HepG2 (cell line): ENCODE results near the gene HNRNPA2B1. TPM values are rescaled to one million over a fixed set of nuclear protein-coding genes. Genes with fewer than 3 reads are reported as not detected.
A peak's percentile ranks its signal among the peaks of the same experiment; 100 is the strongest.

ENCODE experiments used
- ARHGAP35 ChIP-seq: sonication (generic); formaldehyde crosslinking; IDR thresholded peaks from 2 replicates; pipeline ENCODE4 v1.9.0; 2022; ENCODE audit warnings: mild to moderate bottlenecking, inconsistent platforms, moderate library complexity, missing genetic modification reagents, borderline replicate concordance
- ESRRA ChIP-seq: sonication (generic); formaldehyde crosslinking; IDR thresholded peaks from 2 replicates; pipeline ENCODE4 v1.5.1; 2020; ENCODE audit warnings: mild to moderate bottlenecking, low read depth, missing genetic modification reagents
- HOXA5 ChIP-seq: sonication (generic); formaldehyde crosslinking; IDR thresholded peaks from 2 replicates; pipeline ENCODE4 v1.4.0; 2020; ENCODE audit warnings: missing genetic modification reagents
- KLF6 ChIP-seq: IDR thresholded peaks from 2 replicates; pipeline ENCODE4 v1.8.0; 2016; ENCODE audit warnings: missing biosample characterization, missing genetic modification reagents
- MEIS1 ChIP-seq: sonication (generic); formaldehyde crosslinking; IDR thresholded peaks from 2 replicates; pipeline ENCODE4 v1.9.0; 2021; ENCODE audit warnings: mild to moderate bottlenecking, missing genetic modification reagents, moderate library complexity, borderline replicate concordance
- NRL ChIP-seq: sonication (generic); formaldehyde crosslinking; IDR thresholded peaks from 2 replicates; pipeline ENCODE4 v1.5.0; 2020; ENCODE audit warnings: missing genetic modification reagents, mild to moderate bottlenecking, moderate library complexity, borderline replicate concordance
- SP2 ChIP-seq: sonication (generic); formaldehyde crosslinking; IDR thresholded peaks from 2 replicates; pipeline ENCODE4 v1.5.1; 2020; ENCODE audit warnings: mild to moderate bottlenecking, missing genetic modification reagents
- STAT5B ChIP-seq: sonication (generic); formaldehyde crosslinking; IDR thresholded peaks from 2 replicates; pipeline ENCODE4 v1.4.0; 2020; ENCODE audit warnings: missing genetic modification reagents
- TFAP4 ChIP-seq: sonication (generic); IDR thresholded peaks from 2 replicates; pipeline ENCODE4 v1.6.1; 2016; ENCODE audit warnings: low read depth, borderline replicate concordance
- ZNF142 ChIP-seq: sonication (generic); formaldehyde crosslinking; IDR thresholded peaks from 2 replicates; pipeline ENCODE4 v1.4.0; 2020; ENCODE audit warnings: missing genetic modification reagents
- ZNF710 ChIP-seq: sonication (generic); formaldehyde crosslinking; IDR thresholded peaks from 2 replicates; pipeline ENCODE4 v1.5.0; 2020; ENCODE audit warnings: mild to moderate bottlenecking, missing genetic modification reagents, borderline replicate concordance
- ZNF781 ChIP-seq: sonication (generic); formaldehyde crosslinking; IDR thresholded peaks from 2 replicates; pipeline ENCODE4 v1.5.1; 2020; ENCODE audit warnings: borderline replicate concordance, mild to moderate bottlenecking, missing genetic modification reagents; ENCODE audit errors: not compliant biosample characterization
- polyA plus RNA-seq, 8 experiments: library from polyadenylated mRNA; depleted of rRNA in 3 of 8; stranded (reverse) in 7 of 8; unstranded in 1 of 8; fragments of >200 nt; fragmentation: Illumina TruSeq in 4 of 8; extraction: Trizol in 4 of 8; gene quantifications; 2 replicates each; pipeline versions ENCODE4 v1.2.1 to v1.2.3, GENCODE V29; 2011 to 2016; ENCODE audit warnings: low read depth in 4 of 8, missing spikeins in 1 of 8, mixed read lengths in 1 of 8; ENCODE audit not compliant: insufficient read depth in 1 of 8
- total RNA-seq, 5 experiments: library from RNA; depleted of rRNA; stranded (reverse); fragments of >200 nt; fragmentation: Illumina TruSeq; extraction: Trizol; gene quantifications; 2 replicates each; pipeline ENCODE4 v1.2.3, GENCODE V29; 2016; ENCODE audit warnings: low read depth in 1 of 5
- TF ChIP-seq, protein P1 (sequence below): sonication (generic); formaldehyde crosslinking; IDR thresholded peaks from 2 replicates; pipeline ENCODE4 v1.4.0; 2020; ENCODE audit warnings: missing genetic modification reagents, borderline replicate concordance
- TF ChIP-seq, protein P2 (sequence below): sonication (generic); formaldehyde crosslinking; IDR thresholded peaks from 2 replicates; pipeline ENCODE4 v1.8.1; 2023; ENCODE audit warnings: missing genetic modification reagents, mild to moderate bottlenecking, borderline replicate concordance
- TF ChIP-seq, protein P3 (sequence below), 2 experiments: sonication (generic) in 1 of 2; formaldehyde crosslinking in 1 of 2; IDR thresholded peaks; 2 replicates each; pipeline versions ENCODE4 v1.4.0 to v1.6.1; 2018 to 2020; ENCODE audit warnings: missing genetic modification reagents in 2 of 2, borderline replicate concordance in 1 of 2, low read depth in 1 of 2, mild to moderate bottlenecking in 1 of 2, missing biosample characterization in 1 of 2

The HNRNPA2B1 gene
- total and polyA plus RNA-seq, 2 of the 13 experiments (the other 11 are each of a cell fraction or from before 2014, with no cell fraction given), result 193 to 412 TPM

DNA sequence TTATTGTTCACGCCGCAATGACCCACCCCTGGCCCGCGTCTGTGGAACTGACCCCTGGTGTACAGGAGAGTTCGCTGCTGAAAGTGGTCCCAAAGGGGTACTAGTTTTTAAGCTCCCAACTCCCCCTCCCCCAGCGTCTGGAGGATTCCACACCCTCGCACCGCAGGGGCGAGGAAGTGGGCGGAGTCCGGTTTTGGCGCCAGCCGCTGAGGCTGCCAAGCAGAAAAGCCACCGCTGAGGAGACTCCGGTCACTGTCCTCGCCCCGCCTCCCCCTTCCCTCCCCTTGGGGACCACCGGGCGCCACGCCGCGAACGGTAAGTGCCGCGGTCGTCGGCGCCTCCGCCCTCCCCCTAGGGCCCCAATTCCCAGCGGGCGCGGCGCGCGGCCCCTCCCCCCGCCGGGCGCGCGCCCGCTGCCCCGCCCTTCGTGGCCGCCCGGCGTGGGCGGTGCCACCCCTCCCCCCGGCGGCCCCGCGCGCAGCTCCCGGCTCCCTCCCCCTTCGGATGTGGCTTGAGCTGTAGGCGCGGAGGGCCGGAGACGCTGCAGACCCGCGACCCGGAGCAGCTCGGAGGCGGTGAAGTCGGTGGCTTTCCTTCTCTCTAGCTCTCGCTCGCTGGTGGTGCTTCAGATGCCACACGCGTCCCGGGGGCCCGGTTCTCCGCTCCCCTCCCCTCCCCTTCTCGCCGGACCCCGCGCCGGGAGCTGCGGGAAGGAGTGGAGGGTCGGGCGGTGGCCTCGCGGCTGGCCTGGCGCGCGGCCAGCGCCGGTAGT lies 887 bp upstream of the HNRNPA2B1 start, which contains the start of gene CBX3 (continued):
- TF ChIP-seq ZNF781 (CRISPR knock-in tag) (no peak), ESRRA (CRISPR knock-in tag) (no peak), KLF6 (CRISPR knock-in tag) (no peak), TFAP4 (no peak), ZNF710 (CRISPR knock-in tag) (no peak), ARHGAP35 (CRISPR knock-in tag) (no peak), MEIS1 (no peak), STAT5B (CRISPR knock-in tag) (no peak), ZNF142 (CRISPR knock-in tag) (no peak), HOXA5 (no peak), NRL (no peak), SP2 (CRISPR knock-in tag) (no peak)
- TF ChIP-seq, protein P1, sequence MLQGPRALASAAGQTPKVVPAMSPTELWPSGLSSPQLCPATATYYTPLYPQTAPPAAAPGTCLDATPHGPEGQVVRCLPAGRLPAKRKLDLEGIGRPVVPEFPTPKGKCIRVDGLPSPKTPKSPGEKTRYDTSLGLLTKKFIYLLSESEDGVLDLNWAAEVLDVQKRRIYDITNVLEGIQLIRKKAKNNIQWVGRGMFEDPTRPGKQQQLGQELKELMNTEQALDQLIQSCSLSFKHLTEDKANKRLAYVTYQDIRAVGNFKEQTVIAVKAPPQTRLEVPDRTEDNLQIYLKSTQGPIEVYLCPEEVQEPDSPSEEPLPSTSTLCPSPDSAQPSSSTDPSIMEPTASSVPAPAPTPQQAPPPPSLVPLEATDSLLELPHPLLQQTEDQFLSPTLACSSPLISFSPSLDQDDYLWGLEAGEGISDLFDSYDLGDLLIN (CRISPR knock-in tag), result no peak; the same call in 1 of the 2 replicates
- TF ChIP-seq, protein P2, sequence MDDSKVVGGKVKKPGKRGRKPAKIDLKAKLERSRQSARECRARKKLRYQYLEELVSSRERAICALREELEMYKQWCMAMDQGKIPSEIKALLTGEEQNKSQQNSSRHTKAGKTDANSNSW (CRISPR knock-in tag), result no peak
- TF ChIP-seq, protein P3, sequence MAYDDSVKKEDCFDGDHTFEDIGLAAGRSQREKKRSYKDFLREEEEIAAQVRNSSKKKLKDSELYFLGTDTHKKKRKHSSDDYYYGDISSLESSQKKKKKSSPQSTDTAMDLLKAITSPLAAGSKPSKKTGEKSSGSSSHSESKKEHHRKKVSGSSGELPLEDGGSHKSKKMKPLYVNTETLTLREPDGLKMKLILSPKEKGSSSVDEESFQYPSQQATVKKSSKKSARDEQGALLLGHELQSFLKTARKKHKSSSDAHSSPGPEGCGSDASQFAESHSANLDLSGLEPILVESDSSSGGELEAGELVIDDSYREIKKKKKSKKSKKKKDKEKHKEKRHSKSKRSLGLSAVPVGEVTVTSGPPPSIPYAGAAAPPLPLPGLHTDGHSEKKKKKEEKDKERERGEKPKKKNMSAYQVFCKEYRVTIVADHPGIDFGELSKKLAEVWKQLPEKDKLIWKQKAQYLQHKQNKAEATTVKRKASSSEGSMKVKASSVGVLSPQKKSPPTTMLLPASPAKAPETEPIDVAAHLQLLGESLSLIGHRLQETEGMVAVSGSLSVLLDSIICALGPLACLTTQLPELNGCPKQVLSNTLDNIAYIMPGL (CRISPR knock-in tag; IDR thresholded peaks at IDR 0.05; ENCODE audit: borderline replicate concordance in 1 of 2, low read depth in 1 of 2), result peak; percentile 15 to 44; a peak in 2 of 4 replicates
